Calu3 (cell line): ENCODE measurements around the gene TRIM45. TPM values are rescaled to one million over a fixed set of nuclear protein-coding genes. Genes with fewer than 3 reads are reported as not detected.

Experiments
- BruUV-seq: library from RNA; stranded (reverse); fragments of 400-500 nt; replicated peaks from 2 replicates; lab custom pipeline; 2021; lab: Mats Ljungman, UMichigan
- CTCF ChIA-PET: fragments of 300-600 bp; sonication (Branson Sonifier 250); formaldehyde crosslinking; loops from one replicate; lab custom pipeline; 2022; ENCODE audit warnings: antibody characterized with exemption; lab: Charles Lee
- DNase-seq: peaks from one replicate; pipeline ENCODE4 v3.0.0; 2022
- H3K27ac Mint-ChIP-seq: one replicate; pipeline ENCODE4 v1.8.0; 2022; ENCODE audit warnings: mixed read lengths; ENCODE audit not compliant: unreplicated experiment
- H3K27me3 Mint-ChIP-seq: one replicate; pipeline ENCODE4 v1.8.0; 2022; ENCODE audit warnings: mixed read lengths; ENCODE audit not compliant: unreplicated experiment
- H3K36me3 Mint-ChIP-seq: one replicate; pipeline ENCODE4 v1.8.0; 2022; ENCODE audit warnings: mild to moderate bottlenecking, moderate library complexity, mixed read lengths; ENCODE audit not compliant: insufficient read depth, unreplicated experiment
- H3K4me1 Mint-ChIP-seq: one replicate; pipeline ENCODE4 v1.8.0; 2022; ENCODE audit warnings: mild to moderate bottlenecking, low read depth, mixed read lengths; ENCODE audit not compliant: unreplicated experiment
- H3K4me3 Mint-ChIP-seq: one replicate; pipeline ENCODE4 v1.8.0; 2022; ENCODE audit warnings: mild to moderate bottlenecking, low read depth, moderate library complexity, mixed read lengths; ENCODE audit not compliant: unreplicated experiment
- H3K9me3 Mint-ChIP-seq: one replicate; pipeline ENCODE4 v1.8.0; 2022; ENCODE audit warnings: low read depth, mixed read lengths; ENCODE audit not compliant: unreplicated experiment
- CTCF ChIP-seq: fragments of 200-600 bp; IDR thresholded peaks from one replicate; pipeline ENCODE4 v1.8.0; 2022; ENCODE audit warnings: antibody characterized with exemption; ENCODE audit not compliant: unreplicated experiment
- intact Hi-C: fragments of 100-400 bp; cut with micrococcal nuclease; formaldehyde crosslinking; loops from one replicate; pipeline ENCODE4 v1.10.0; 2022; ENCODE audit not compliant: unreplicated experiment
- microRNA-seq: library from miRNA; unstranded; fragments of <30 nt; microRNA quantifications from one replicate; pipeline ENCODE4 v1.2.0, GENCODE V29; 2022
- total RNA-seq: library from RNA; stranded (reverse); gene quantifications from 2 replicates; pipeline ENCODE4 v1.2.3, GENCODE V29; 2022

Gene TRIM45
- total RNA-seq, 1 experiment from 2014 or later, result 4.3 TPM

- intact Hi-C loops, result loop anchor here (10.0 kb wide), 1 partner anchor 446 kb away; no protein-coding TSS in a partner anchor
- CTCF ChIA-PET, result interaction anchor here (0.7 kb wide), 1 partner anchor 9 kb away, joined by 3 read pairs; the partner anchor contains the start of gene TTF2
- no peak for TF ChIP-seq CTCF
- Mint-ChIP-seq H3K36me3 (peaks cover 5% of the 10 kb centered on the region), H3K27me3 (no peaks in the 10 kb centered on the region), H3K4me1 (no peaks in the 10 kb centered on the region), H3K4me3 (no peak overlapping the region), H3K27ac (no peak overlapping the region), H3K9me3 (no peaks in the 10 kb centered on the region)
- BruUV-seq, result no TSS peak
- DNase-seq, result no peak
These were observed 53.0 kb downstream of the TRIM45 start for GRCh38 chr1:117068580-117068979.

GRCh38 chr1:117067533-117068370 lies 53.8 kb downstream of the TRIM45 start:
- H3K4me3 Mint-ChIP-seq, result no peak overlapping the region
- BruUV-seq, result no TSS peak
- intact Hi-C loops, result loop anchor here (1.0 to 10.0 kb wide), 2 partner anchors 217 to 447 kb away; no protein-coding TSS in a partner anchor
- no peaks in the 10 kb centered on the region for H3K27me3 Mint-ChIP-seq
- no peak overlapping the region for H3K27ac Mint-ChIP-seq
- CTCF ChIA-PET, result interaction anchor here (0.7 to 1.7 kb wide), 4 partner anchors 8 to 334 kb away, joined by 3 to 18 read pairs (median 4); partner anchors contain the start of gene TTF2
- peak; percentile 33 for DNase-seq
- TF ChIP-seq CTCF, result no peak
- H3K36me3 Mint-ChIP-seq, result peaks cover 5% of the 10 kb centered on the region
- no peaks in the 10 kb centered on the region for H3K4me1 Mint-ChIP-seq
- H3K9me3 Mint-ChIP-seq, result no peaks in the 10 kb centered on the region

- TF ChIP-seq CTCF, result no peak
- CTCF ChIA-PET, result interaction anchor here (0.7 to 1.7 kb wide), 2 partner anchors 53 to 218 kb away, joined by 3 to 18 read pairs; no protein-coding TSS in a partner anchor
- no peak overlapping the region for H3K27ac Mint-ChIP-seq
- DNase-seq, result no peak
- peaks cover 5% of the 10 kb centered on the region for H3K36me3 Mint-ChIP-seq
- no peak overlapping the region for H3K4me3 Mint-ChIP-seq
- H3K4me1 Mint-ChIP-seq, result no peaks in the 10 kb centered on the region
- no peaks in the 10 kb centered on the region for H3K9me3 Mint-ChIP-seq
- H3K27me3 Mint-ChIP-seq, result no peaks in the 10 kb centered on the region
- no TSS peak for BruUV-seq
- intact Hi-C loops, result loop anchor here (10.0 kb wide), 1 partner anchor 448 kb away; no protein-coding TSS in a partner anchor
These were observed 55.2 kb downstream of the TRIM45 start for GRCh38 chr1:117066367-117066766.

- BruUV-seq, result no TSS peak
- no peak for DNase-seq
- CTCF ChIA-PET, result interaction anchor here (0.6 kb wide), 1 partner anchor 115 kb away, joined by 3 read pairs; no protein-coding TSS in a partner anchor
These were observed 59.5 kb downstream of the TRIM45 start for GRCh38 chr1:117061986-117062415.

More at GRCh38 chr1:117061986-117062415, 59.5 kb downstream of the TRIM45 start:
- no peaks in the 10 kb centered on the region for H3K4me1 Mint-ChIP-seq
- intact Hi-C loops, result loop anchor here (10.0 kb wide), 1 partner anchor 453 kb away; no protein-coding TSS in a partner anchor
- TF ChIP-seq CTCF, result no peak
- H3K4me3 Mint-ChIP-seq, result no peak overlapping the region
- no peaks in the 10 kb centered on the region for H3K9me3 Mint-ChIP-seq
- no peak overlapping the region for H3K27ac Mint-ChIP-seq
- peaks cover 5% of the 10 kb centered on the region for H3K36me3 Mint-ChIP-seq
- H3K27me3 Mint-ChIP-seq, result no peaks in the 10 kb centered on the region

Small RNAs within 50 kb of the gene (microRNA-seq; reads per million reads assigned to microRNA genes)
- 82.3 reads per million, percentile 62 among the genes with 10 or more reads in this experiment for gene MIR942

Other genes with a start within 250 kb of the TRIM45 start
- 29.4 and 44.6 TPM in 2 replicates for gene PTGFRN, start 211.8 kb downstream of the TRIM45 start, total RNA-seq
- 0.31 and 0.76 TPM in 2 replicates for gene CD101, start 120.0 kb downstream of the TRIM45 start, total RNA-seq
- gene TTF2, start 61.4 kb downstream of the TRIM45 start, total RNA-seq, result 46.6 and 49.6 TPM in 2 replicates
- 35.7 and 39.1 TPM in 2 replicates for gene VTCN1, start 89.2 kb upstream of the TRIM45 start, total RNA-seq
- gene MAN1A2, start 245.7 kb upstream of the TRIM45 start, total RNA-seq, result 26.6 and 28.2 TPM in 2 replicates